Measurements from ENCODE around the gene PWWP2B. TPM values are rescaled to one million over a fixed set of nuclear protein-coding genes. Genes with fewer than 3 reads are reported as not detected.

The PWWP2B gene
- total and polyA plus RNA-seq, 10 of the 15 experiments (the other 5 are each of a cell fraction or from before 2014, with no cell fraction given) = 0.04 to 0.87 (median 0.35) TPM; not detected in 4

GRCh38 chr10:132394936-132395703, 1.9 kb upstream of the PWWP2B start:
- no TSS peak for BruUV-seq (replicated peaks)
- Histone ChIP-seq H3K27ac (ENCODE audit: control insufficient read depth, insufficient read depth) (no peak overlapping the region), H4K20me1 (ENCODE audit: control insufficient read depth, insufficient read depth) (no peaks in the 10 kb centered on the region), H3K4me3 (no peak overlapping the region), H3K27me3 (replicated peaks in 1 of 2; ENCODE audit: control insufficient read depth in 2 of 2, insufficient read depth in 2 of 2, low read length in 1 of 2) (peaks cover 0 to 3% of the 10 kb centered on the region in 2 experiments; a peak in 3 of 4 replicates), H3K36me3 (ENCODE audit: control insufficient read depth in 2 of 2, insufficient read depth in 2 of 2, low read length in 1 of 2) (no peaks in the 10 kb centered on the region), H3K4me1 (ENCODE audit: control insufficient read depth, insufficient read depth, low read length) (peaks cover 8% of the 10 kb centered on the region; the same call in 1 of the 2 replicates), H3K79me2 (ENCODE audit: control insufficient read depth, insufficient read depth, low read length) (no peaks in the 10 kb centered on the region), H3K4me2 (ENCODE audit: control insufficient read depth, insufficient read depth) (no peak overlapping the region), H2AFZ (ENCODE audit: control insufficient read depth, low read depth, low read length) (no peak overlapping the region), H3K9me3 (replicated peaks; ENCODE audit: control insufficient read depth, insufficient read depth, low read length) (no peaks in the 10 kb centered on the region), H3K9ac (ENCODE audit: control insufficient read depth, insufficient read depth, low read length) (no peak overlapping the region)
- in situ Hi-C loops (cut with MboI) = no loop called here
- POLR2A ChIA-PET = no interaction called here
- TF ChIP-seq HDAC2 (IDR thresholded peaks at IDR 0.05) (no peak), NFYB (IDR thresholded peaks at IDR 0.05; ENCODE audit: insufficient read depth, low read depth, low read length) (no peak), GATAD2B (conservative IDR thresholded peaks at IDR 0.05; ENCODE audit: low read depth) (no peak), CHD1 (IDR thresholded peaks at IDR 0.05; ENCODE audit: low read depth, low read length) (no peak), SREBF2 (IDR thresholded peaks at IDR 0.05; ENCODE audit: low read length) (no peak), BCLAF1 (IDR thresholded peaks at IDR 0.05) (no peak), ZBTB33 (IDR thresholded peaks at IDR 0.05) (no peak), KLF5 (IDR thresholded peaks at IDR 0.05; ENCODE audit: partially characterized antibody) (no peak), SREBF1 (IDR thresholded peaks at IDR 0.05; ENCODE audit: low read length) (no peak), SUZ12 (IDR thresholded peaks at IDR 0.05; ENCODE audit: unreplicated experiment) (no peak), CBFB (IDR thresholded peaks at IDR 0.05; ENCODE audit: low read depth) (no peak), JUND (IDR thresholded peaks at IDR 0.05; ENCODE audit: low read depth, low read length) (no peak), WRNIP1 (IDR thresholded peaks at IDR 0.05; ENCODE audit: borderline replicate concordance, low read depth, low read length) (no peak)
- WGBS (ENCODE audit: insufficient coverage, insufficient replicate concordance, low lambda C conversion rate, missing lambda C conversion rate) = 26% methylated on average over 12 of the region's 12 CpGs
- RAD21 ChIA-PET (ENCODE audit: unreplicated experiment) = no interaction called here
- CTCF ChIA-PET = no interaction called here
- intact Hi-C loops (cut with micrococcal nuclease; ENCODE audit: unreplicated experiment) = loop anchor here (5.0 kb wide), 1 partner anchor 57 kb away; no protein-coding TSS in a partner anchor
- FAIRE-seq (no peak), ATAC-seq (no peak), DNase-seq (ENCODE audit: low read depth, low spot score) (no peak)
- SMC1A ChIA-PET (ENCODE audit: uncharacterized antibody, unreplicated experiment) = no interaction called here
